HG03439 (cell line): ENCODE data around the gene GUK1.

ENCODE experiments used
- ATAC-seq: cut with Tn5 transposase; IDR thresholded peaks from one replicate; pipeline ENCODE4 v1.9.1; 2021; ENCODE audit warnings: mild to moderate bottlenecking, moderate library complexity; ENCODE audit not compliant: unreplicated experiment

The GUK1 gene

DNA sequence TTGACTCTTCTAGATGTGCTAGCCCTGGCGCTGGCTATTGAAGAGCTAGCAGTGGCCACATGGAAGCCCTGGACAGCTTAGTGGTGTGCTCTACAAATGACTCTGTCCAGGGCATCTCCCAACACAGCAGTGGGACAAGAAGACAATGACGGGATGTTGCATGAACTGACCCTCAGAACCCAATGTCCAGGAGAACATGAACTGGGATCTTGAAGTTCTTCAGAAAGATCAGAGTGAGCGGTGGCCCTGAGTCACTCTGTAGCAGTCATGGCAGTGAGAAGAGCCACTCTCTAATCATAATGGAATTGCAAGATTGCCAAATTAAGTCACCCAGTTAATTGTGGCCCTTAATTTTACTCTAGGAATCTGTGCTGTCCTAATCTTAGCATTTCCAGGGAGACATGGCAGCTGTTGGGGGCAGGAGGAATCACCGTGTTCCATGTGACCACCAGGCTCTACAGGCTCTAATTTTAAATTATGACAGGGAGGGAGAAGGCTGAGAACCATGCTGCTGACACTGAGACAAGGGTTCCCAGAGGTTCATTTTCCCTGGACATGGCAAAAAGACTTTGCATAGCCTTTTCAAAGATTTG lies 57.6 kb downstream of the GUK1 start:
- no peak for ATAC-seq
